Measurements from ENCODE around the gene PRPF19. TPM values are rescaled to one million over a fixed set of nuclear protein-coding genes. Genes with fewer than 3 reads are reported as not detected.

Gene PRPF19
- total and polyA plus RNA-seq, 4 experiments from 2014 or later = 10.8 to 99.2 (median 57.2) TPM

DNA sequence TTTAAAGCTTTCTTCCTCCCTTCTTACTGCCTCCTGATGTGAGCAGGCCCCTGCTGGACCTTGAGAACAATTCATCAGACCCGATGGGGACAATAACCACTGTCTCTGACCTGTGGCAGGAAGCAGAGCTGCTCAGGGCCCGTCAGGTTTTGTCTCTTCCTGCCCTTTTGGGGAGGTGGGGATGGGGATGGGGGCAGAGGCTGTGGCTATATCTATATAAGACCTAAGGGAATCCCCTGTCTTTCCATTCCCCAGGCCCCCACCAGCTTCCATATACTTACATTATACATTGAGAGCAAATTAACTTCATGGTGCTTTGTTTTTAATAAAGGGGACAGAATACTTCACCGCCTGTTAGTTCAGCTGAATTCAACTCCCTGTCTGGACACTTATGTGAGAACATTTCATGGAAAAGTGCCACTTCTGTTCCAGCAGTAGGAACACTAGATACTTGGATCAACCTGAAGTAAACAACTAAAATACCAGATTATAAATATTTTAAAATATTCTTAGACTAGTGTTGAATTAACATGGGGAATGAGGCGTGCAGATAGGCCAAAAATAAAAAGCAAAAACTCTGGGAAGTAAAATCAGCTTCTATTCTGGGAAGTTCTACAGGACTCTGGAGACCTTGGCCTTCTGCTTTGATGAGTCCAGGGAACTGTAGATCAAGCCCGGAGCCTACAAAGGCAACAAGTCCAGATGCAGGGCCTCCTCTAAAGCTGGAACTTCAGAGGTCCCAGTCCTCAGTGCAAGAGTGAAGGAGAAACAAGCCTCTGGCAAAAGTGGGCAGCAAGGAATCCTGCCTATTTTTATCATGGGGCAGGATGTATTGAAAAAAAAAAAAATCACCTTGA is 27.9 kb downstream of the PRPF19 start:
- H3K36me3 ChIP-seq (ENCODE audit: insufficient read depth, low read length) = peaks cover 25% of the 10 kb centered on the region
- no peak overlapping the region for H3K27ac ChIP-seq (ENCODE audit: low read depth, low read length)
- H3K4me1 Mint-ChIP-seq = peaks cover 0 to 7% (median 2%) of the 10 kb centered on the region in 4 donors
- no peaks in the 10 kb centered on the region for H3K27me3 Mint-ChIP-seq
- DNase-seq = no peak
- peak overlapping the region in 1 of 7 donors; percentile 34 for H3K27ac Mint-ChIP-seq
- peaks cover 36 to 53% of the 10 kb centered on the region in 2 donors for H3K36me3 Mint-ChIP-seq
- ChIA-PET POLR2A (ENCODE audit: partially characterized antibody) (interaction anchor here (1.2 kb wide), 1 partner anchor 20 kb away, joined by 3 read pairs; no protein-coding TSS in a partner anchor), CTCF (ENCODE audit: partially characterized antibody) (interaction anchor here (2.5 kb wide), 1 partner anchor 9 kb away, joined by 9 read pairs; no protein-coding TSS in a partner anchor)
- no peaks in the 10 kb centered on the region for H3K9me3 ChIP-seq (ENCODE audit: control insufficient read depth in 1 of 2, low read length in 2 of 2)
- no peak overlapping the region for H3K4me3 Mint-ChIP-seq
- no peaks in the 10 kb centered on the region for H3K9me3 Mint-ChIP-seq
- intact Hi-C loops (cut with micrococcal nuclease) = no loop called here
- peaks cover 2% of the 10 kb centered on the region for H3K4me1 ChIP-seq (ENCODE audit: insufficient read depth, low read length)
- H3K27me3 ChIP-seq (ENCODE audit: insufficient read depth, low read length) = no peaks in the 10 kb centered on the region
- no peak overlapping the region for H3K4me3 ChIP-seq (ENCODE audit: low read length in 2 of 2)

DNA sequence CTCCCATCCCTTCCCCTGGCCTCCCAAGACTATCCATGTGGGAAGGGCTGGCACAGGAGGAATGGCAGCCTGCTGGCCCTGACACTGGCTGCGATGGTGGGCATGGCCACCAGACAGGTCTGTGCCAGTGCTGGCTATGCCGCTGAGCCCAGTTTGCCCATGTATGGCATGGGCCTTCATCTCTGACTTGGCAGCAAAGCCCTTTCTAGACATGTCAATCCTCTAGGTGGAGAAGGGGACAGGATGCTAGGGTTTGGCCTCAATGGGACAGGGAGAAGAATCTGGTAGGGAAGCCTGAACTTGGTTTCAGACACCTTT is 30.3 kb downstream of the PRPF19 start:
- Histone ChIP-seq H3K9me3 (ENCODE audit: control insufficient read depth in 1 of 2, low read length in 2 of 2) (no peaks in the 10 kb centered on the region), H3K36me3 (ENCODE audit: insufficient read depth, low read length) (peaks cover 24% of the 10 kb centered on the region), H3K4me1 (ENCODE audit: insufficient read depth, low read length) (peaks cover 17% of the 10 kb centered on the region), H3K27me3 (ENCODE audit: insufficient read depth, low read length) (no peaks in the 10 kb centered on the region), H3K27ac (ENCODE audit: low read depth, low read length) (no peak overlapping the region), H3K4me3 (ENCODE audit: low read length in 2 of 2) (no peak overlapping the region)
- intact Hi-C loops (cut with micrococcal nuclease) = no loop called here
- H3K27ac Mint-ChIP-seq = peak overlapping the region in 2 of 7 donors; percentile 51 to 71
- no peaks in the 10 kb centered on the region for H3K27me3 Mint-ChIP-seq
- peaks cover 3 to 14% (median 7%) of the 10 kb centered on the region in 4 donors for H3K4me1 Mint-ChIP-seq
- ChIA-PET POLR2A (ENCODE audit: partially characterized antibody) (no interaction called here), CTCF (ENCODE audit: partially characterized antibody) (interaction anchor here (2.5 kb wide), 1 partner anchor 12 kb away, joined by 9 read pairs; no protein-coding TSS in a partner anchor)
- no peaks in the 10 kb centered on the region for H3K9me3 Mint-ChIP-seq
- H3K4me3 Mint-ChIP-seq = no peak overlapping the region
- no peak for DNase-seq
- H3K36me3 Mint-ChIP-seq = peaks cover 27 to 38% of the 10 kb centered on the region in 2 donors

DNA sequence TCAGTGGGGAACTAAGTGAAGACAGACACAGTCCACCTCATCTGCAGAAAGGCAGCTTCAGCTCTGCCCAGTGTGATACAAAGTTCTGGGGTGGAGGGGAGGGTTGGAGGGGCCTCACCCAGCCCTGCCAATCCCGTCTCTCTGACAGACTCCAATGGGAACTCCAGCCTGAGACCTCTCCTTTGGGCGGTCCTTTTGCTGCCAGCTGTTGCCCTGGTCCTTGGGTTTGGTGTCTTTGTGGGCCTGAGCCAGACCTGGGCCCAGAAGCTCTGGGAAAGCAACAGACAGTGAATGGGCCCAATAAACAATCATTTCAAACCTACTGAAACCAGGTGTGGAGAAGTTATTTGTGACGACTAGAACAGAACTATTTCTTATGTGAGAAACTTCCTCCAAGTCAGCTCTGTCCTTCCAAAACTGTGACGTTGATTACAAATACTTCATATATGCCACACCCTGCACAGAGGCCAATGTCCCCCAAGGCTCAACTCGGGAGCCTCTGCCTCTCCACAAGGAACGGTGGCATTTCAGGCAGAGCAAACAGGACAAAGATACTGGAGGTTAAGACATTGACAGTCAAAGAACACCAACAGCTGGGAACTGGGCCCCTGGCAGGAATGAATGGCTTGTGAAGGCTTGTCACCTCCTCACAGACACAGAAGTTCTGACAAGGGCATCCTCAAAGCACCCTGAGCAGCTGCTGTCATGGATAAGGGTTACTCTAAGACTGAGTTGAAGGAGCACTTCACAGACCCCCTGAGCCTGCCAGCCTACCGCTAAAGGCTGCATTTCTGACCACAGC is 30.8 kb downstream of the PRPF19 start:
- Histone ChIP-seq H3K27me3 (ENCODE audit: insufficient read depth, low read length) (no peaks in the 10 kb centered on the region), H3K27ac (ENCODE audit: low read depth, low read length) (no peak overlapping the region), H3K9me3 (ENCODE audit: control insufficient read depth in 1 of 2, low read length in 2 of 2) (no peaks in the 10 kb centered on the region), H3K4me3 (ENCODE audit: low read length in 2 of 2) (no peak overlapping the region), H3K4me1 (ENCODE audit: insufficient read depth, low read length) (peaks cover 17% of the 10 kb centered on the region), H3K36me3 (ENCODE audit: insufficient read depth, low read length) (peaks cover 18% of the 10 kb centered on the region)
- H3K9me3 Mint-ChIP-seq = no peaks in the 10 kb centered on the region
- H3K36me3 Mint-ChIP-seq = peaks cover 21 to 32% of the 10 kb centered on the region in 2 donors
- DNase-seq = no peak
- no peak overlapping the region for H3K27ac Mint-ChIP-seq
- no peak overlapping the region for H3K4me3 Mint-ChIP-seq
- CTCF ChIA-PET (ENCODE audit: partially characterized antibody) = interaction anchor here (1.4 kb wide), 1 partner anchor 44 kb away, joined by 3 read pairs; no protein-coding TSS in a partner anchor
- H3K27me3 Mint-ChIP-seq = no peaks in the 10 kb centered on the region
- peaks cover 3 to 19% (median 7%) of the 10 kb centered on the region in 4 donors for H3K4me1 Mint-ChIP-seq
- intact Hi-C loops (cut with micrococcal nuclease) = no loop called here
- POLR2A ChIA-PET (ENCODE audit: partially characterized antibody) = no interaction called here

DNA sequence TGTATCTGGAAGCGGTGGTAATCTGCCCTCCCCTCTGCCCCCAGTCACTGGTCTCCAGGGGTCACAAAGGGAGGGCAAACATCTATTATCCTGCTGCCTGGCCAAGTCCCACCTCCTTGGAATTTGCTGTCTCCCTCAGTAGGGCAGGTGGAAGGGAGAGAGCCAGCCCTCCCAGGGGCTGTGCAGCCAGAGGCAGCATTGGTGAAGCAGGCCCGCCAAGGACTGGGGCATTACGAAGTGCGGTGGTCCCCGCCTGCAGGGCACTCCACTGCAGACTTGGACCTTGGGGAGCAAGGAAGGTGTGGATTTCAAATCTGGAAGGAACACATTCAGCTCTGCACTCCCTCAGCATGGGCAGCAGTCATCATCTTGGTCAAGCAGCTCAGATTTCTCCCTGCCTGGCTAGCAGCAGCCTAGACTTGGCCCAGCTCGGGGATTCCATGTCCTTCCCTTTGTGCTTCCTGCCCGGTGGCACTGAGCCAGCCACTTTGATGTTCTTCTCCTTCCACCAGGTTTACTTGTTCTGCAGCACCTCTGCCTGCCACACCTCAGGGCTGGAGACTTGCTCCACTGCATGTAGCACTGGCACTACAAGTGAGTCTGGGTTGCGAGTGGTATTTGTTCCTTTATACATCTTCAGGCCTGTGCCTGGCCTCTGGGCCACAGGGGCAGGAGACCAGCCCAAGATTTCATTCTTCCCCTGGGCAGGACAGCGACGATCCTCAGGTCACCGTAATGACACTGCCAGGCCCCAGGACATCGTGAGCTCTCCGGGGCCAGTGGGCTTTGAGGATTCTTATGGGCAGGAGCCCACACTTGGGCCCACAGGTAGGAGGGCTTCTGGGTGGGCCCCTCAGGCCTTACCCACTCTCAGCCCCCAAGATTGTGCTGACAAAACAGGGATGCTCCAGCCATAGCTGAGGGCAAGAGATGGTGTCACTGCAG is 31.7 kb downstream of the PRPF19 start:
- Mint-ChIP-seq H3K9me3 (peaks cover 0 to under 1% (median 0%) of the 10 kb centered on the region in 8 donors), H3K4me3 (no peak overlapping the region), H3K4me1 (peaks cover 3 to 22% (median 7%) of the 10 kb centered on the region in 4 donors), H3K27me3 (peaks cover 0 to under 1% of the 10 kb centered on the region in 2 donors), H3K36me3 (peaks cover 14 to 24% of the 10 kb centered on the region in 2 donors), H3K27ac (peak overlapping the region in 3 of 7 donors; percentile 65 to 84 (median 75))
- Histone ChIP-seq H3K4me3 (ENCODE audit: low read length in 2 of 2) (no peak overlapping the region), H3K36me3 (ENCODE audit: insufficient read depth, low read length) (peaks cover 12% of the 10 kb centered on the region), H3K27ac (ENCODE audit: low read depth, low read length) (no peak overlapping the region), H3K4me1 (ENCODE audit: insufficient read depth, low read length) (peaks cover 17% of the 10 kb centered on the region), H3K27me3 (ENCODE audit: insufficient read depth, low read length) (no peaks in the 10 kb centered on the region), H3K9me3 (ENCODE audit: control insufficient read depth in 1 of 2, low read length in 2 of 2) (no peaks in the 10 kb centered on the region)
- CTCF ChIA-PET (ENCODE audit: partially characterized antibody) = interaction anchor here (1.4 kb wide), 1 partner anchor 43 kb away, joined by 3 read pairs; no protein-coding TSS in a partner anchor
- DNase-seq = no peak
- intact Hi-C loops (cut with micrococcal nuclease) = no loop called here
- POLR2A ChIA-PET (ENCODE audit: partially characterized antibody) = no interaction called here

DNA sequence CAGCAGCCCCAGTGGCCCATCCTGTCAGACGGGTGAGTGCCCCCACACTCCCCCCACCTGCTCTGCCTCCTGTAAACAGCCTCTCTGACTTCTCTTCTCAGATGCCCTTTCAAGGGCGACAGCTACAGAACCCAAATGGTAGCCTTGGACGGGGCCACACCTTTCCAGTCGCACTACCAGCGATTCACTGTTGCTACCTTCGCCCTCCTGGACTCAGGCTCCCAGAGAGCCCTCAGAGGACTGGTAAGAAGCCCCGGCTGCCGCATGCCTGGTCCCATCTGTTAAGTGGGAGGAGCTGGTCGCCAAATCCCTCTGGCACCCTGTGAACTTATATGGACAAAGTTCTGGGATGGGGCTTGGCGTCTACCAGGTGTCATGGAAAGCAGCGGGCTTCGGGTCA is 32.9 kb downstream of the PRPF19 start:
- Histone ChIP-seq H3K27me3 (ENCODE audit: insufficient read depth, low read length) (no peaks in the 10 kb centered on the region), H3K36me3 (ENCODE audit: insufficient read depth, low read length) (peaks cover 4% of the 10 kb centered on the region), H3K9me3 (ENCODE audit: control insufficient read depth in 1 of 2, low read length in 2 of 2) (no peaks in the 10 kb centered on the region), H3K27ac (ENCODE audit: low read depth, low read length) (no peak overlapping the region), H3K4me3 (ENCODE audit: low read length in 2 of 2) (no peak overlapping the region), H3K4me1 (ENCODE audit: insufficient read depth, low read length) (peaks cover 17% of the 10 kb centered on the region)
- intact Hi-C loops (cut with micrococcal nuclease) = no loop called here
- POLR2A ChIA-PET (ENCODE audit: partially characterized antibody) = no interaction called here
- H3K27me3 Mint-ChIP-seq = peaks cover 3% of the 10 kb centered on the region in 2 donors
- H3K4me1 Mint-ChIP-seq = peaks cover 3 to 22% (median 6%) of the 10 kb centered on the region in 4 donors
- no peak overlapping the region for H3K4me3 Mint-ChIP-seq
- H3K36me3 Mint-ChIP-seq = peaks cover 6 to 18% of the 10 kb centered on the region in 2 donors
- H3K27ac Mint-ChIP-seq = peak overlapping the region in 1 of 7 donors; percentile 48
- CTCF ChIA-PET (ENCODE audit: partially characterized antibody) = no interaction called here
- no peak for DNase-seq
- H3K9me3 Mint-ChIP-seq = peaks cover 0 to 2% (median 0%) of the 10 kb centered on the region in 8 donors

DNA sequence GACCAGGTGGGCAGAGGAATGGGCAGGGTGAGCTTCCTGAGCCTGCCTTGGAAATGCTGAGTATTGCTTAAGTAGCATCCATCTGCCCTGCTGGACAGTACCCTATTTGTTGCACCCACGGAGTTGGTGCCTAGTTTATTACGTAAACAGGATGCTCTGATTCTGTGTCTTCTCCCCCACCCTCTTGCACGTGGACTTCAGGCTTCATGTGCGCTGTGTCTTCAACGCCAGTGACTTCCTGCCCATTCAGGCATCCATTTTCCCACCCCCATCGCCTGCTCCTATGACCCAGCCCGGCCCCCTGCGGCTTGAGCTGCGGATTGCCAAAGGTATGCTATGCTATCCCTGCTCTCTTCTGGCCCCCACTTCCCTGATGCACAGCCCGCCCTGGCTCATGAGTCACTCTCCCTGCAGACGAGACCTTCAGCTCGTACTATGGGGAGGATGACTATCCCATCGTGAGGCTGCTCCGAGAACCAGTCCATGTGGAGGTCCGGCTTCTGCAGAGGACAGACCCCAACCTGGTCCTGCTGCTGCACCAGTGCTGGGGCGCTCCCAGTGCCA is 33.3 kb downstream of the PRPF19 start:
- ChIA-PET CTCF (ENCODE audit: partially characterized antibody) (no interaction called here), POLR2A (ENCODE audit: partially characterized antibody) (interaction anchor here (1.8 kb wide), 1 partner anchor 36 kb away, joined by 4 read pairs; no protein-coding TSS in a partner anchor)
- peaks cover 3 to 14% of the 10 kb centered on the region in 2 donors for H3K36me3 Mint-ChIP-seq
- intact Hi-C loops (cut with micrococcal nuclease) = no loop called here
- H3K36me3 ChIP-seq (ENCODE audit: insufficient read depth, low read length) = peaks cover under 1% of the 10 kb centered on the region
- H3K27ac Mint-ChIP-seq = peak overlapping the region in 4 of 7 donors; percentile 15 to 83 (median 57)
- H3K4me1 ChIP-seq (ENCODE audit: insufficient read depth, low read length) = peaks cover 17% of the 10 kb centered on the region
- H3K27ac ChIP-seq (ENCODE audit: low read depth, low read length) = no peak overlapping the region
- H3K4me1 Mint-ChIP-seq = peaks cover 3 to 22% (median 6%) of the 10 kb centered on the region in 4 donors
- peak overlapping the region in 1 of 8 donors; percentile 29 for H3K4me3 Mint-ChIP-seq
- peaks cover 0 to 2% (median 0%) of the 10 kb centered on the region in 8 donors for H3K9me3 Mint-ChIP-seq
- H3K27me3 Mint-ChIP-seq = peaks cover 3% of the 10 kb centered on the region in 2 donors
- no peaks in the 10 kb centered on the region for H3K27me3 ChIP-seq (ENCODE audit: insufficient read depth, low read length)
- DNase-seq = peak in 1 of 5 donors; percentile 30
- H3K9me3 ChIP-seq (ENCODE audit: control insufficient read depth in 1 of 2, low read length in 2 of 2) = no peaks in the 10 kb centered on the region
- H3K4me3 ChIP-seq (ENCODE audit: low read length in 2 of 2) = no peak overlapping the region
